GM18858 (cell line): ENCODE measurements around the gene SCYGR5.
A peak's percentile ranks its signal among the peaks of the same experiment; 100 is the strongest.
"Not testable (repeated sequence)": the region's sequence is repeated elsewhere in the genome, so short reads cannot be mapped to it uniquely, and the experiment has no call there.

Source experiments
- ATAC-seq: cut with Tn5 transposase; IDR thresholded peaks from one replicate; pipeline ENCODE4 v1.9.1; 2021; ENCODE audit not compliant: unreplicated experiment

The SCYGR5 gene, protein sequence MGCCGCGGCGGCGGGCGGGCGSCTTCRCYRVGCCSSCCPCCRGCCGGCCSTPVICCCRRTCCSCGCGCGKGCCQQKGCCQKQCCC

DNA sequence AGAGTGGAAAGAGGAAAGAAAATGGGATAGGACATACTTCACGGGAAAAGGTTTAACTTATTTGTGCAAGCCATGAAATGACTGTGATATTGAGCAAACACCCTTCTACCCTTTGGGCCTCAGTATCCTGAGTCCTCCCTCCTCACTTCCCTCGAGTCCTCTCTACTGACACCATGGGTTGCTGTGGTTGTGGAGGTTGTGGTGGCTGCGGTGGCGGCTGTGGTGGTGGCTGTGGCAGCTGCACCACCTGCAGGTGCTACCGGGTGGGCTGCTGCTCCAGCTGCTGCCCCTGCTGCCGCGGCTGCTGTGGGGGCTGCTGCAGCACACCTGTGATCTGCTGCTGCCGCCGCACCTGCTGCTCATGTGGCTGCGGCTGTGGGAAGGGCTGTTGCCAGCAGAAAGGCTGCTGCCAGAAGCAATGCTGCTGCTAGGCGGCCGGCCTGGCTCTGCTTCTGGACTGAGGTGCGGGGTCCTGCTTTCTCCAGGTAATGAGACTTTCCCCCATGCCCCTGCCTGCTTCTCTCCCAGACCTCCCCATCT is at the start of gene SCYGR5:
Gene SCYGR5 (plus strand): TSS at position 174 of the 540 bp plus-strand sequence. CDS start 0 bp downstream, at position 174.
- ATAC-seq = not testable (repeated sequence)

DNA sequence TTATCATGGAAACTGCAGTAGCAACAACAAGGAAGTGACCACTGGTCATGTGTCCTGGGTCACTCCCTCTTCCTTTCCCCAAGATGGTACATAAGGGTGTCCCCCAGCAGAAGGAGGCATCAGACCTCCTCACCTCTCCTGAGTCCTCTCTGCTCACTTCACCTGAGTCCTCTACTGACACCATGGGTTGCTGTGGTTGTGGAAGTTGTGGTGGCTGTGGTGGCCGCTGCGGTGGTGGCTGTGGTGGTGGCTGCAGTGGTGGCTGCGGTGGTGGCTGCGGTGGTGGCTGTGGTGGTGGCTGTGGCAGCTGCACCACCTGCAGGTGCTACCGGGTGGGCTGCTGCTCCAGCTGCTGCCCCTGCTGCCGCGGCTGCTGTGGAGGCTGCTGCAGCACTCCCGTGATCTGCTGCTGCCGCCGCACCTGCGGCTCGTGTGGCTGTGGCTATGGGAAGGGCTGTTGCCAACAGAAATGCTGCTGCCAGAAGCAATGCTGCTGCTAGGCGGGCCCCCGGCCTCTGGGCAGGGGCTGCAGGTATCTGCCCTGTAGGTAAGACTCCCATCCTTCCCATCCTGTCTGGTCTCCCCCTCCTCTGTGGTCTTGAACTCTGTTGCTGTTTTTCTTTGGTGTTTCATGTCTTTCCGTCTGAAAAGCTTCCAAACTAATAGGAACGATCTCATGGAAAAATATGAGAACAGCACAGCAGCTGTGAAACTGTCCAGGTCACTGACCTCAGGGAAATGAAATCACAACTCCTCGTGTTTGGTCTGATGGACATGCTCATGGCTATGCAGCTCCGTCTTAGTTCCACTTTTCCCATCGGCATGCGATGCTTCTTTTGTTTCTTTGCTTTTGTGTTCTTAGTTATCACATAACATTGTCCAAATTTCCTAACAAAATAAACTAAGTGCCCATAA is 49.0 kb upstream of the SCYGR5 start, which contains the start of gene SCYGR4:
Gene SCYGR4 (plus strand): TSS at position 183 of the 915 bp plus-strand sequence. CDS start 0 bp downstream, at position 183.
- no peak for ATAC-seq

- ATAC-seq = no peak
Measured at GRCh38 chr2:227623226-227623625, 43.4 kb upstream of the SCYGR5 start.

DNA sequence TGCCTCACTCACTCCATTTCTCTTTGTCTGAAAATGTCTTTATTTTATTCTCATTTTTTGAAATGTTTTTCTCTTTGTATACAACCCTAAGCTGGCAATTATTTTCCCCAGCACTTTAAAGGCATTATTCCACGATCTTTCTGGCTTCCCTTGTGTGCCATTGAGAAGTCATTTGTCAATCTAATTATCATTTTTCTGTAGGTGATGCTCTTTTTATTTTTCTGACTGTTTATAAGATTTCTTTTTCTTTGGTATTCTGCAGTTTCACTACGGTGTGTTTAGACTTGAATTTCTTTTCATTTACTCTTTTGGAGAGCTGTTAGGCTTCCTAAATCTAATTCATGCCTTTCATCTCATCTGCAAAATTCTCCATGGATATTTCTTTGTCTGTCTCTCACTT is 41.2 kb upstream of the SCYGR5 start:
- no peak for ATAC-seq

GRCh38 chr2:227626580-227627151 is 39.9 kb upstream of the SCYGR5 start:
- no peak for ATAC-seq

DNA sequence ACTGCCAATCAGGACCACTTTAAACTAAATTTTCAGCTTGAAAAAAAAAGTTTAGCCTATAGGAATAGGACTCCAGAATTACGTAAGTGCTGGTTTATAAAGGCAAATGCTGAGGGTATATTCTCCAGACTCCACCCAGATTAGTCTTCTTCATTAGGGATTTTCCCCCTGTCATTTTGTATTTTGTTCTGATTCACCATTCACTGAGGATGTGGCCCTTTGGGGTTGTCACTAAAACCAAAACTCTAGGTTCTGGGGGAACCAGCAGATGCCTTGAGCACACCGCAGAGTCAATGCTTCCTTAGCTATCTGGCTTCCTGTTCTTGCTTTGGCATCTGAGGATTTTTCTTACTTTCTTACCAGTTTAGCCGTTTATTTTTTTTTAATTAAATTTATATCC is 38.8 kb upstream of the SCYGR5 start:
- ATAC-seq = peak; percentile 99

- ATAC-seq = no peak
Measured at GRCh38 chr2:227629435-227629834, 37.2 kb upstream of the SCYGR5 start.

DNA sequence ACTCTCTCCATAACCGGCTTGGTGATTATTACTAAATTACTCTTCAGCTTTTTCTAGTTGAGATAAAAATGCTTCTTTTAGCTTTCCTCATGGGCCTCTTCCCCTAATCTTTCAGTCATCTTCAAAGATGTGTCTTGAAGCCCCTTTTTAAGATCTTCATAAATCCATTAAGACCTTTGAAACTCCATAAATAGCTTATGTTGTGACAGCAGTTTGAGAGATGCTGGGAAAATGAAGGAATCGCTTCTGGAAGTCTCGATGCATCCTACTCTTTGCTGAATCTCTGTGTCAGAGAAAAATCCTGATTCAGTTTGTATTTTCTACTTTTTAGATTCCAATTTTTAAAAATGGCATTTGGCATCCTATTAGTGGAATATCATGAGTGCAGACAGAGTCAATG is 36.3 kb upstream of the SCYGR5 start:
- no peak for ATAC-seq

DNA sequence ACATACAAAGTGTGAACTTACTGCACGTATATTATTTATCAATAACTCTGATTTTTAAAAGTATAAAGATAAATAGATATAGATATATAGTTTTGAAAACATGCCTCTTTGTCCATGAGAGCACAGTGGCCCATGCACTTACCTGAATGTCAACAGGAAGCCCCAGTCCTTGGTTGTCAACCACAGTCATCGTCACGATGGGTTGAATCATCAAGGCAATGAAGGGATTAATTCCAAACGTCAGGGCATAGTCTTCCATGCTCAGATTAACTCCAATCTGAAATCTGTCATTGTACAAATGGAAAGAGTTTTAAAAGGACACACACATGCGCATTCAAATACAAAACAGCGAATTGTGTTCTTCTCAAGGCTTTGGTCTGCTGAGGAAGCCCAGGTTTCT is 33.8 kb upstream of the SCYGR5 start:
- ATAC-seq = no peak

DNA sequence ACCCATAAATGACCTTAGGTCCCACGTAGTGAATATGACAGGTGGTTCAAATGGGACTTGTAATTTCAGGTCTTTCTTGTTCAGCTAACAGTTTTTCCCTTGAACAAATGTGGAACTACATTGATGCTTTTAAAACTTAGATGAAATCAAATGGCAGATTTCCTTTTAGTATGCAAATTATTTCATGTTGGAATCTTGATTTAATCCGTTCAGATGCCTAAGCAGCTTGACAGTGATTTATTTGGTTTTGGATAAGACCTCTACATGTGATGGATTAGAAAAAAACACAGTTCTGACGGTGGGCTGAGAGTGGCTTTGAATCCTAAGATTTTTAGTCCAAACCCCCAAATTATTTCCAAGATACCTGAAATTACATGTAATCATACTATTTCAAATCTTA is 32.4 kb upstream of the SCYGR5 start:
- ATAC-seq = no peak

- no peak for ATAC-seq
Measured at GRCh38 chr2:227642656-227643055, 23.9 kb upstream of the SCYGR5 start.

DNA sequence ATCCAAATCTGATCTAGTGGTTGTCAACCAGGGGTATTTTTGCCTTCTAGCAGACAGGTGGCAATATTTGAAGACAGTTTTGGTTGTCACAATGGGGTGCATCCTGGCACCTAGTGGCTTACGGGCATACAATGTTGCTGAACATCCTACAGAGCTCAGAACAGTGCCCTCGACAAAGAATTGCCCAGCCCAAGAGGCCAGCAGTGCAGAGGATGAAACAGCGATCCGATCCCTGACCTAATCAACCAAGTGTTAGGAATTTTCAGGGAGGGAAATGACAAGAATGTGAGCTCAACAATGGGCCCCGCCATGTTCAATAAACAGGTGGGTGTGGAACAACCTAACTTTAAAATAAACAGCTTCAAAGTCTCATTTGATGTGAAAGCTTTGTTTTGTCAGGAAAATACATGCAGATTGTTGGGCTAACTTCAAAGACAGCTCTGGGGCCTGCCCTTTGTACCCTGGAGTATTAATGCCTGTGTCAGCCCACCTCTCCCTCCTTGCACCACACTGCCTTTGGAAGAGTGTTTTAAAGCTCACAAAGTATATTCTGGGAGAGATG is 22.5 kb upstream of the SCYGR5 start:
- ATAC-seq = no peak

- ATAC-seq = no peak
Measured at GRCh38 chr2:227653419-227653818, 13.2 kb upstream of the SCYGR5 start.

GRCh38 chr2:227654426-227654825 is 12.2 kb upstream of the SCYGR5 start:
- no peak for ATAC-seq

DNA sequence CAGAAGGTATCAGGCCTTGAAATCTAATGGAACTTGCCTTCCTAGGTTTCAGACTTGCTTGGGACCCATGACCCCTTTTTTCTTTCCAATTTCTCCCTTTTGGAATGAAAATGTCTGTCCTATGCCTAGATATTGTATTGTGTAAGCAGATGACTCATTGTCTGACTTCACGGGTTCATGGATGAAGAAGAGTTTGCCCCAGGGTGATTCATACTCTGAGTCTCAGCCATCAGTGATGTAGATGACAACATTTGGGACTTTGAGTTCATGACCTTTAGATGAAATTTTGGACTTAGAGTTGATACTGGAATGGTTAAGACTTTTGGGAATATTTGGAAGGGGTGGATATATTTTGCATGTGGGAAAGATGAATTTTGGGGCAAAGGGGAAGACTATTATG is 11.2 kb upstream of the SCYGR5 start:
- no peak for ATAC-seq

GRCh38 chr2:227657199-227657845 is 9.3 kb upstream of the SCYGR5 start:
- ATAC-seq = no peak

- ATAC-seq = no peak
Measured at GRCh38 chr2:227661025-227661649, 5.5 kb upstream of the SCYGR5 start.

DNA sequence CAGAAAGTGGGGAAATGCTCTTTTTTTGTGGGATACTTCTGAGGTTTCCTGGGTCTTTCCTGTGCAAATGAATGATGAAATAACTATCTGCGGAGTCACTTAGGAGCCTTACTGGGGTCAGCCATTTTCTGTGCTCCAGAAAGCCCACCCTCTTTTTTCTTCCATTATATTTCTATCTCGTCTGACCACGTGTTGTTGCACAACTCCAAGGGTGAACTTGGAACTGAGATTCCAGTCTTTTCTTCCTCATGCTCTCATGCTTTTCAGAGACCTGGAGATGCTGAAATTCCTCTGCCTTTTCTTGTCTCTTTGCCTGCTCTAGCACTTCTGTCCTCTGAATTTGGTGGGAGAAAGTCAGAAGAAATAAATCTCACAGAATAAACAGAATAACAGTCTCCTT is 4.8 kb upstream of the SCYGR5 start:
- no peak for ATAC-seq

- ATAC-seq = no peak
Measured at GRCh38 chr2:227665189-227665940, 1.2 kb upstream of the SCYGR5 start.
